GM12874 (cell line): ENCODE data around the gene ARID3B.

ENCODE experiments used
- TF ChIP-seq, protein P1 (sequence below): IDR thresholded peaks from 2 replicates; pipeline ENCODE4 v1.5.1; 2011; ENCODE audit warnings: low read depth, mild to moderate bottlenecking, control low read depth, low read length, moderate library complexity; ENCODE audit not compliant: insufficient read depth

ARID3B gene

DNA sequence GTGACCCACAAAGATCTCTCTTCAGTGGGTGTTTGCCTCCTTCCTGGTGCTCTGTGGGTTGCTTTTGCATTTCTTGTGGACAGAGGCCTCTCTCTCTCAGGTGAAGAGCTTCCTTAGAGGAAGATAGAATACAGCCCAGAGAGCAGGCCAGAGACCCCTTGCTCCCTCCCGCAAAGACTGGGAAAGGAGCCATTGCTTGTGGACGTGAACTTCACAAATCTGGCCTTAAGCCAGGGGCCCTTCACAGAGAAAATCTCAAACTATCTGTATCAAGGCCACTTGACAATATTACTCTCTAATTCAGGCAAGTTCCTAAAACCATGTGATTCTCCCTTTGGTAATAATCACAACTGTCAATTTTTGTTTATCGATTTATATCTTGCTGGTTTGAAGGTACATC, 44.2 kb downstream of the ARID3B start:
- TF ChIP-seq, protein P1, sequence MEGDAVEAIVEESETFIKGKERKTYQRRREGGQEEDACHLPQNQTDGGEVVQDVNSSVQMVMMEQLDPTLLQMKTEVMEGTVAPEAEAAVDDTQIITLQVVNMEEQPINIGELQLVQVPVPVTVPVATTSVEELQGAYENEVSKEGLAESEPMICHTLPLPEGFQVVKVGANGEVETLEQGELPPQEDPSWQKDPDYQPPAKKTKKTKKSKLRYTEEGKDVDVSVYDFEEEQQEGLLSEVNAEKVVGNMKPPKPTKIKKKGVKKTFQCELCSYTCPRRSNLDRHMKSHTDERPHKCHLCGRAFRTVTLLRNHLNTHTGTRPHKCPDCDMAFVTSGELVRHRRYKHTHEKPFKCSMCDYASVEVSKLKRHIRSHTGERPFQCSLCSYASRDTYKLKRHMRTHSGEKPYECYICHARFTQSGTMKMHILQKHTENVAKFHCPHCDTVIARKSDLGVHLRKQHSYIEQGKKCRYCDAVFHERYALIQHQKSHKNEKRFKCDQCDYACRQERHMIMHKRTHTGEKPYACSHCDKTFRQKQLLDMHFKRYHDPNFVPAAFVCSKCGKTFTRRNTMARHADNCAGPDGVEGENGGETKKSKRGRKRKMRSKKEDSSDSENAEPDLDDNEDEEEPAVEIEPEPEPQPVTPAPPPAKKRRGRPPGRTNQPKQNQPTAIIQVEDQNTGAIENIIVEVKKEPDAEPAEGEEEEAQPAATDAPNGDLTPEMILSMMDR, result no peak

DNA sequence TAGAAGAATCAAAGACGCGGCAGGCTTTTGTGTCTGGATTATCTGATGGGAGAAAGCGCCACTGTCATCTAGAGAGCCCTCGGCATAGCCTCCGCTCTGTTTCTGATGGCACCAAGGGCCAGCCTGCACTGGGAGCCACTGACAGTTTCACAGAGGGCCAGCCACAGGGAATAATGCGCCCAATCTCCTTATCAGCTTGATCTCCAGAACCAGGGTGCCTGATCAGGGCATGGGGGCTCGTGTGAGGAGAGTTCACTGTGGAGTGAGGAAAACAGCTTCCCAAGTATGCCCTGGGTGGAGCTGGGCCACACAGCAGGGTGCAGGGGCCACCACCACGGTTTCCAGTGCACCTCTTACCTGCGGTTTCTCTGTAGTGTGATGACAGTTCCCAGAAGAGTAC, 44.8 kb downstream of the ARID3B start:
- TF ChIP-seq, protein P1, result no peak

DNA sequence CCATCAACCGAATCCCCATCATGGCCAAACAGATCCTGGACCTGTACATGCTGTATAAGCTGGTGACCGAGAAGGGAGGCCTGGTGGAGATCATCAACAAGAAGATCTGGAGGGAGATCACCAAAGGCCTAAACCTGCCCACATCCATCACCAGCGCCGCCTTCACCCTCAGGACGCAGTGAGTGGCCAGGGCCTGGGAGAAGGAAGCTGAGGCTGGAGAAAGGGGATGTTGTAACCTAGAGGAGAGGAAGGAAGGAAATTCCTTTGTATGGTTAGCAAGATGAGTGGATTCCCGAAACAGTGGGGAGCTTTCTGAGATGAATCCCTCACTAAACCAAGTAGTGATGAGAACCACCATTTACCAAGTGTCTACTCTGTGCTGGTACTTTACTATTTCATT, 48.8 kb downstream of the ARID3B start:
- TF ChIP-seq, protein P1, result no peak

DNA sequence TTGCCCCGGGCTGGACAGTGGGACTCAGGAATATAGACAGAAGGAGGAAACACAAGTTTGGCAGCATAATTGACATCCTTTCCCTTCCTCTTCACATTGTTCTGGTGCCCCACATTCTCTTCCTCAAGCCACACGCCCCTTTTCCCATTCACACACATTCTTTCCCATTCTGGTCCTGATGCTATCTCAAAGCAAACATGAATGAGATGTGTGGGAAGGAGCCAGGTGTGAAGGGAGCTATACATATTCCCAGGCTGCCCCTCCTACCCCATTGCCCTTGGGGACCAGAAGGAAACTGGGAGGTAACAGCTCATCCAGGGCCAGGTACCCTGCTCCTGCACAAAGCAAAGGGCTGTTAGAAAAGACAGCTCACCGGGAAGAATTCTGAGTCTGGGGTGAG, 51.2 kb downstream of the ARID3B start:
- TF ChIP-seq, protein P1, result no peak

DNA sequence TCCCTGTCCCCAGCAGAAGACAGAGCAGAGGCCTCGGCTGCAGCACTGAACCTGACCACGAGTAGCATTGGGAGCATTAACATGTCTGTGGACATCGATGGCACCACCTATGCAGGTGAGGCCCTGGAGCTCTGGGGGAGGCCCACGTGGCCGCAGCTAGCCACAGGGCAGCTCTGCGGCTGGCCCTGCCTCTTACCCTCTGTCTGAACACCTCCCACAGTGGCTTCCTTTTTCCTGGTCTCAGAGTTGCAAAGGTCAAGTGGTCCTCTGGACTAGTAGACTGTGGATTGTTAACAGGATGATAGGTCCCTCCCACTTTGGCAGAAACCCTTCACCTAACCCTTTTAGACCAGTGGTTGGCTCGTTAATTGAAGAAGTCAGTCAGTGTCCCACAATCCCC, 52.1 kb downstream of the ARID3B start:
- TF ChIP-seq, protein P1, result no peak

DNA sequence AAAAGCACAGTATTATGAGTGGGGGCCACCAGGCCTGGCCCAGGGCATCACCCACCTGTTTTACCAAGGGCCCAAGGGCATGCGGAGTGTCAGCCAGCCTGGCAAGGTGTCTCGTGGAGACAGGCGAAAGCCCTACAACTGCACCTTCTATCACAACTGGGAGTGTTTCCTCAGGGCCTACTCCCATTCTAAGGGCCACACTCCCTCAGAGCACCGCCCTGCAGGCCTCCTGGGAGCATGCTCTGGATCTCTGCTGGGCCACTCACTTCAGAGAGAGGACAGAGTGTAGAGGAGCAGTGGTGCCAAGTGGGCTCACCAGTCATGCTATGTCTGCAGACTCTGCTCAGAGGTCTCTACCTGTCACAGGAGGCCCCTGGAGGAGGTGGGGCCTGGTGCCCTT, 53.4 kb downstream of the ARID3B start:
- TF ChIP-seq, protein P1, result no peak

DNA sequence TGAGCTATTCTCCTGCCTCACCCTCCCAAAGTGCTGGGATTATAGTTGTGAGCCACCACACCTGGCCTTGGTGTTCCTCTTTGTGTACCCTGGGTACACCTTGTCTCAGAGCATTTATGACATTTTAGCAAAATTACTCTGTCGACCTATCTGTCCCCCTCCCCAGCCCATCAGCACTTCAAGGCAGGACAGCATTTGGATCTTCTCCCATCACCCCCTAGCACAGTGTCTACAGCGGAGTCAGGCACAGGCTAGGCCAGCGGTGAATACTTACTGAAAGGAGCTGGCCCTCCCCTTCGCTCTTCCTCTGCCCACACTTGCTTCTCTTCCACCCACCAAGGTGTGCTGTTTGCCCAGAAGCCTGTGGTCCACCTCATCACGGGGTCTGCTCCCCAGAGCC, 54.3 kb downstream of the ARID3B start:
- TF ChIP-seq, protein P1, result no peak
